GM12892 (cell line): Measurements from ENCODE around the gene DCP1B.

Experiments used
- POLR2A ChIP-seq: IDR thresholded peaks from 2 replicates; pipeline ENCODE4 v1.6.1; 2011; ENCODE audit warnings: low read depth, low read length, control low read depth
- POLR2AphosphoS5 ChIP-seq: IDR thresholded peaks from 2 replicates; pipeline ENCODE4 v1.6.1; 2011; ENCODE audit warnings: low read depth, low read length, control low read depth

DNA sequence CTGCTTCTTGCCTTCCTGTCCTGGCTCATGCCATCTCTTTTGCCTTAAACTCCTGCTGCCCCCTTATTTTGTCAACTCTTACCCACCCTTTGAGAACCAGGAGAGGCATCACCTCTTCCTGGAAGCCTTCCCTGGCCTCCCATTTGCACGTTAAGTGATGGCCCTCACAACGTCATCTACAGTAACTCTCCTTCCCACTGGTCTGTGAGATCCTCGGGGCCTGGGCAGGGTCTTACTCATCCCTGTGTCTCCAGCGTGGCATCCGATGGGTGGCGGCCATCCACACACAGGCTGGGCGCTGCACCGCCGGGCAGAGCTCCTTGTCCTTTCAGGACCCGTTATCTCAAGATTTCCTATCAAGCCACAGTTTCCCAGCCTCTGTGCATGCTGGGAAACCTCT lies 69.0 kb downstream of the DCP1B start:
- no peak for TF ChIP-seq POLR2AphosphoS5
- no peak for TF ChIP-seq POLR2A
